Testis (tissue), 3 donors: ENCODE data around the gene PACSIN2. TPM values are rescaled to one million over a fixed set of nuclear protein-coding genes. Genes with fewer than 3 reads are reported as not detected.

Experiments used
- DNase-seq: peaks from one replicate; pipeline ENCODE4 v3.0.0-alpha.2; 2019
- H3K27ac ChIP-seq, 2 donors: fragments of 200-600 bp; sonication (generic); one replicate each; pipeline ENCODE4 v1.5.1; 2019
- H3K27me3 ChIP-seq: fragments of 200-600 bp; sonication (generic); one replicate; pipeline ENCODE4 v1.5.1; 2019
- H3K36me3 ChIP-seq: fragments of 200-600 bp; sonication (generic); one replicate; pipeline ENCODE4 v1.5.1; 2017; ENCODE audit warnings: low read depth; ENCODE audit errors: missing control alignments
- H3K4me1 ChIP-seq: fragments of 200-600 bp; sonication (generic); one replicate; pipeline ENCODE4 v1.5.1; 2019
- H3K4me3 ChIP-seq, 2 donors: fragments of 200-600 bp; sonication (generic); one replicate each; pipeline ENCODE4 v1.5.1; 2017 to 2019
- H3K9me3 ChIP-seq: fragments of 200-600 bp; sonication (generic); one replicate; pipeline ENCODE4 v1.5.1; 2017
- POLR2A ChIP-seq: fragments of 450-650 bp; IDR thresholded peaks from one replicate; pipeline ENCODE4 v1.6.1; 2017; ENCODE audit warnings: antibody characterized with exemption, mild to moderate bottlenecking, moderate library complexity
- WGBS, 2 donors: methylation state at CpG; one replicate each; pipeline ENCODE4 v1.1.5; 2018; 5-methylcytosine and 5-hydroxymethylcytosine counted together
- intact Hi-C: fragments of 100-400 bp; cut with DNase I; formaldehyde crosslinking; loops from one replicate; pipeline ENCODE4 v1.15.1; 2023; ENCODE audit warnings: low total_unique reads
- polyA plus RNA-seq: library from polyadenylated mRNA; stranded (reverse); fragments of 350-450 nt; fragmentation: Illumina TruSeq; extraction: RNeasy Lipid Tissue Mini Kit (QIAGEN cat#74804); gene quantifications from one replicate; pipeline ENCODE4 v1.2.3, GENCODE V29; 2014; ENCODE audit warnings: low read depth, low replicate concordance; ENCODE audit not compliant: insufficient read depth
- total RNA-seq, 2 donors: library from RNA; depleted of rRNA; stranded (reverse); fragments of >200 nt; gene quantifications; one replicate each; pipeline ENCODE4 v1.2.3, GENCODE V29; 2016
- TF ChIP-seq, protein P1 (sequence below), 3 experiments: fragments of 450-650 bp in 2 of 3; fragments of 200-600 bp in 1 of 3; sonication (generic) in 1 of 3; IDR thresholded peaks; one replicate each; pipeline ENCODE4 v1.5.1; 2016 to 2019; ENCODE audit warnings: antibody characterized with exemption in 3 of 3, mild to moderate bottlenecking in 2 of 3, moderate library complexity in 1 of 3

The PACSIN2 gene
- total and polyA plus RNA-seq, 3 donors from 2014 or later = 43.5 to 45.6 (median 43.6) TPM

DNA sequence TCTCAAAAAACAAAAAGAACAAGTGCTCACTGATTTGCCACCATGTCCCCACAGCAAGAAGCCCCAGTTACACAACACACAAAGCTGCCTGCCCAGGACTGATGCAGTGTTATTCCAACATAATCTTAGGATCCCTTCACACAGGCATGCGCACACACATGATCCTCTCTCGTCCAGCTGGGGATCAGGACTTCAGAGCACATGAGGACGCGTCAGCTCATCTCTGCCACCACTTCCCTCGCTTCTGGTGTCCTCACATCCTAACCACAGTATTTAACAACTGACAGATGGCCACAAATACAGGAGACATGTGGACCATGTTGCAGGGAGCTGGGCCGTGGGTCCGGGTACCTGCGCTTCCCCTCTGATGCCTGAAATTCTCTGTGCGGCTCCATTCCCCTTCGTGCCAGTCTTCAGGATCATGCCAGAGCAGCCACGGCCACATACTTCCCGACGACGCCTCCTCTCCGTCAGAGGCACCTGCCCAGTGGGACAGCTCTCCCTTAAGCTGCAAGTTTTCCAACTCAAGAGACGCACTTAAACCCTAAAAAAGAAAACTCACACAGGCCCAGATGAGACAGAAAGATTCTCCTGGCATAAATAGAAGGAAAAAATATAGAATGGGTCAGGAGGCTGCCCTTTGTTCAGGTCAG, 68.3 kb downstream of the PACSIN2 start:
- no peaks in the 10 kb centered on the region for H3K27me3 ChIP-seq
- H3K4me1 ChIP-seq = peaks cover 32% of the 10 kb centered on the region
- intact Hi-C loops = no loop called here
- 85 to 93% methylated on average over 16 of the region's 16 CpGs for WGBS, 2 donors
- H3K4me3 ChIP-seq = no peak overlapping the region
- peak overlapping the region in 1 of 2 donors; percentile 37 for H3K27ac ChIP-seq
- TF ChIP-seq, protein P1, sequence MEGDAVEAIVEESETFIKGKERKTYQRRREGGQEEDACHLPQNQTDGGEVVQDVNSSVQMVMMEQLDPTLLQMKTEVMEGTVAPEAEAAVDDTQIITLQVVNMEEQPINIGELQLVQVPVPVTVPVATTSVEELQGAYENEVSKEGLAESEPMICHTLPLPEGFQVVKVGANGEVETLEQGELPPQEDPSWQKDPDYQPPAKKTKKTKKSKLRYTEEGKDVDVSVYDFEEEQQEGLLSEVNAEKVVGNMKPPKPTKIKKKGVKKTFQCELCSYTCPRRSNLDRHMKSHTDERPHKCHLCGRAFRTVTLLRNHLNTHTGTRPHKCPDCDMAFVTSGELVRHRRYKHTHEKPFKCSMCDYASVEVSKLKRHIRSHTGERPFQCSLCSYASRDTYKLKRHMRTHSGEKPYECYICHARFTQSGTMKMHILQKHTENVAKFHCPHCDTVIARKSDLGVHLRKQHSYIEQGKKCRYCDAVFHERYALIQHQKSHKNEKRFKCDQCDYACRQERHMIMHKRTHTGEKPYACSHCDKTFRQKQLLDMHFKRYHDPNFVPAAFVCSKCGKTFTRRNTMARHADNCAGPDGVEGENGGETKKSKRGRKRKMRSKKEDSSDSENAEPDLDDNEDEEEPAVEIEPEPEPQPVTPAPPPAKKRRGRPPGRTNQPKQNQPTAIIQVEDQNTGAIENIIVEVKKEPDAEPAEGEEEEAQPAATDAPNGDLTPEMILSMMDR (IDR thresholded peaks at IDR 0.05) = no peak
- TF ChIP-seq POLR2A = no peak
- no peak for DNase-seq
- no peaks in the 10 kb centered on the region for H3K36me3 ChIP-seq
- no peaks in the 10 kb centered on the region for H3K9me3 ChIP-seq

DNA sequence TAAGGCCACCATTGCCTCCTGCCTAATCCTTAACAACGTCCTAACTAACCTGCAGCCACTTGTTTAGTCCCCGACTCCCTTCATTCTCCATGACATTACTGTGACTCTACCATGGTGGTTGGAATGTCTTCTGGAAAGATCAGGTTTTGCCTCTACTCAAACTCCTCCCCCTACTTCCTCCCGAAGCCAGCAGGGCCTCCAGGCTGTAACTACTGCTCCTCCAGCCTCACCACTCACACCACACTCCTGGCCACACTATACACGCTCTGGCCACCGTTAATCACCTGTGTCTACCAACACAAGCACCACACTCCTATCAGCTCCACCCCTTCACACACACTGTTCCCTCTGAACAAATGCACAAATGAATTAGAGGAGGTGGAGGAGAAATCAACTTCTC, 69.2 kb downstream of the PACSIN2 start:
- DNase-seq = no peak
- no peaks in the 10 kb centered on the region for H3K27me3 ChIP-seq
- 73% methylated on average over 5 of the region's 5 CpGs for WGBS, 2 donors
- TF ChIP-seq POLR2A = no peak
- TF ChIP-seq, protein P1 (IDR thresholded peaks at IDR 0.05) = no peak
- H3K36me3 ChIP-seq = no peaks in the 10 kb centered on the region
- H3K4me1 ChIP-seq = peaks cover 23% of the 10 kb centered on the region
- intact Hi-C loops = no loop called here
- H3K4me3 ChIP-seq = no peak overlapping the region
- H3K9me3 ChIP-seq = no peaks in the 10 kb centered on the region
- H3K27ac ChIP-seq = peak overlapping the region in 1 of 2 donors; percentile 37

DNA sequence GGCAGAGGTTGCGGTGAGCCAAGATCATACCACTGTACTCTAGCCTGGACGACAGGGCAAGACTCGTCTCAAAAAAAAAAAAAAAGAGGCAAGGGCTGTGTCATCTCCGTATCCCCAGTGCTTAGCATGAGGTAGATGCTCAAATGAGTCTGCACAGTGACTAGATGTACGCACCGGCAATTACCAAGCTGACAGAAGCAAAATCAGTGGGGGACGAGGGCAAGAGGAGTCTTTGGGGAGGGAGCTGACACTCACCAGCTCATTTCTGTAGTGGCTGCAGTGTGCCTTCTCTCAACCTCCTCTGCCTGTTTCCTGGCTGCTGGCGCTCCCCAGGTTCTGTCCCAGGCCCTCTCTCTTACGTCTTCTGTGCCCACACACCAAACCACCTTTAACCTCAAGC, 69.9 kb downstream of the PACSIN2 start:
- intact Hi-C loops = no loop called here
- 80 to 89% methylated on average over 9 of the region's 9 CpGs for WGBS, 2 donors
- peak overlapping the region; percentile 39 to 69 for H3K27ac ChIP-seq
- H3K4me1 ChIP-seq = peaks cover 28% of the 10 kb centered on the region
- H3K27me3 ChIP-seq = no peaks in the 10 kb centered on the region
- no peaks in the 10 kb centered on the region for H3K9me3 ChIP-seq
- no peaks in the 10 kb centered on the region for H3K36me3 ChIP-seq
- DNase-seq = no peak
- H3K4me3 ChIP-seq = no peak overlapping the region
- TF ChIP-seq, protein P1 (IDR thresholded peaks at IDR 0.05) = no peak
- TF ChIP-seq POLR2A = no peak

DNA sequence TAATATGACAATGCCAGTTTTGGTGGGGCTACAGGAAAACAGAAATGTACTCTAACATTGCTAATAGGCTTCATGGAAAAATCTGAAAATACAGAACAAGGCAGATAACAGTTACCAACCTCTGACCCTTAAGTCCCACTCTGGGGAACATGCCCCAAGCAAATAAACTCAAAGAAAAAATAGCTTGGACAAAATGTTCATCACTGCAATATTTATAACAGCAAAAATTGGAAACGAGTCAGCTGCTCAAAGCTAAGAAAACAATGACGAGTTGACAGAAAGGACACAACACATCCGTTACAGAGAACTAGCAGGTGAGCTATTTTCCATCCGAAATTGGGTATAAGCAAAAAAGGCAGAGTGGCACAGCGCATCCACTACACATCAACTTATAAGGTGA, 70.5 kb downstream of the PACSIN2 start:
- no peaks in the 10 kb centered on the region for H3K9me3 ChIP-seq
- DNase-seq = no peak
- no peaks in the 10 kb centered on the region for H3K36me3 ChIP-seq
- H3K4me1 ChIP-seq = peaks cover 35% of the 10 kb centered on the region
- intact Hi-C loops = no loop called here
- H3K27ac ChIP-seq = peak overlapping the region in 1 of 2 donors; percentile 69
- 63 to 67% methylated on average over 5 of the region's 5 CpGs for WGBS, 2 donors
- H3K4me3 ChIP-seq = no peak overlapping the region
- no peaks in the 10 kb centered on the region for H3K27me3 ChIP-seq
- TF ChIP-seq, protein P1 (IDR thresholded peaks at IDR 0.05) = no peak
- no peak for TF ChIP-seq POLR2A

DNA sequence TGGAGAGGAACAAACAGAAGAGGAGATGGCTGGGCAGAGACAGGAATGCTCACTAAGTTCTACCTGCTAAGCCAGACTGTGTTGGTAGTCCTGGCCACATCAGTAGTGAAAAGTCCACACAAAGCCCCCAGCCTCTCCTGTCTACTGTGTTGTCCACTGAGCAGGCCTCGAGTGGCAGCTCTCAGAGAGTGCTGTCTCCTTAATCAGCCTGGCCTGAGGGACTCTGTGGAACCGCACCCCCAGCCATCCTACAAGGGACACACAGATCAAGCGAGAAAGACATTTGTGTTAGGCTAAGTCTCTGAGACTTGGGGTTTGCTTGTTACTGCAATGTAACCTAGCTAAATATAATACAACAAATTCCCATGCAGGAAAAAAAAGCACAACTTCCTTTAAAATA, 71.0 kb downstream of the PACSIN2 start:
- no peaks in the 10 kb centered on the region for H3K27me3 ChIP-seq
- H3K36me3 ChIP-seq = no peaks in the 10 kb centered on the region
- no peak overlapping the region for H3K4me3 ChIP-seq
- H3K4me1 ChIP-seq = peaks cover 35% of the 10 kb centered on the region
- peak overlapping the region in 1 of 2 donors; percentile 69 for H3K27ac ChIP-seq
- intact Hi-C loops = no loop called here
- no peak for DNase-seq
- 73 to 81% methylated on average over 3 of the region's 3 CpGs for WGBS, 2 donors
- TF ChIP-seq, protein P1 (IDR thresholded peaks at IDR 0.05) = no peak
- no peak for TF ChIP-seq POLR2A
- H3K9me3 ChIP-seq = no peaks in the 10 kb centered on the region
